Activated CD4-positive, alpha-beta T cell treated with anti-CD3 and anti-CD28 coated beads, Interleukin-2, Interleukin-6, amounts not matched to agents 100 ng/mL and 50 ng/mL, durations not matched to agents 16 hours and 8 hours (primary cell): ENCODE data around the gene MLF2.

Experiments
- DNase-seq: peaks from one replicate; pipeline ENCODE4 v3.0.0-alpha.2; 2020

Gene MLF2, protein sequence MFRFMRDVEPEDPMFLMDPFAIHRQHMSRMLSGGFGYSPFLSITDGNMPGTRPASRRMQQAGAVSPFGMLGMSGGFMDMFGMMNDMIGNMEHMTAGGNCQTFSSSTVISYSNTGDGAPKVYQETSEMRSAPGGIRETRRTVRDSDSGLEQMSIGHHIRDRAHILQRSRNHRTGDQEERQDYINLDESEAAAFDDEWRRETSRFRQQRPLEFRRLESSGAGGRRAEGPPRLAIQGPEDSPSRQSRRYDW

DNA sequence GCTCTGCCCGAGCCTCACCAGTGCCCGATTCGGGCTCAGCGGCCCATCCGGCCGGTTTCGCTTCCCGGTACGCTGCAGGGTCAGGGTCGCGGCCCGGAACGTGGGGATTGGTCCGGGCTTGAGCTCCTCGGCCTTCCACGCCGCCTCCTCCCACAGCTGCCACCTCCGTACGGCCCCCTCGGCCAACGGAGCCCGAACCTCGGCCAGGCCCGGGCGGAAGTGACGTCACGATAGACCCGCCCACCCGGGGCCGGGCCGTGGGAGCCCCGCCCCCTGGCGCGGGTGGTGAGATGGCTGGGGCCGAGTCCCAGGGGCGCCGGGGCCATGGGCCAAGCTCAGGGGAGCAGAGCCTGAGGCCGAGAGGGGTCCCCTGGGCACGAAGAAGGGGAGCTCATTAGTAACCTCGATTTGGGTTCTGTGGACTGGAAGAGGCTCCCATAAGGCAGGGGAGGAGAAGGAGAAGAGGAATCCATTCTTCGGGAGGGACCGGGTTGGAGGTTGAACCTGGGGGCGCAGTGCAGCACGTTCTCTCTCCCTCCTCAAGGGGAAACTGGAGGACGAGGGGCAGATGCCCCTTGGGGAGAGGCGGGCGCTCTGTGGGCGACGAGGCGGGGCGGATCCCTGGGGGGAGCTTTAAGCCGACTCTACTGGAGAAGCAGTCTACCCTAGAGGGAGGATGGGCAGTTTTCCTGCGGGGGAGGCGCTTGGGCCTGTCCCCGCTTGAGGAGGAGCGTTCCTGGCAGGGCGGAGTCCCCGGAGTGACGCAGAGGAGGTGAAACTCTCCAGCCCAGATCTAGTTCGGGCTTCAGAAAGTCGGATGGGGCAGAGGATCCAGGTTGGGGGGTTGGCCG is at the start of gene MLF2:
Gene MLF2, minus strand, starts transcription at position 221 of the 851 bp plus-strand sequence. CDS start 807 bp downstream, outside the sequence.
- peak; percentile 99 for DNase-seq

DNA sequence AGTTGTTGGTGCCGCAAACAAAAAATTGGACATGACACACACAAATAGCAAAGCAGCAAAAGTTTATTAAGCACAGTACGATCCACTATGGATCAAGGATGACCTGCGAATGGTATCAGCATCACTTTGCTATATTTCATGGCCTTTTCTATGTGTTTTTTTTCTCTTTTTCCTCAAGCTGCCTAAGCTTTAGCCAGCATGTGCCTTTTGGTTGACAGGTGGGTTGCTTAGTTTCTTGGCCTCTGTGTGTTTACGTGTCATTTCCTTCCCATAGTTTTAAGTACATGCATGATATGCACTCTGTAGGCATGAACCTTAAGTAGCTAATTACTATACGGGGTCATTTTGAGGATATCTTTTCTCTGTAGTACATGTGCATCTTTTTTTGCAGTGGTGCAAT is 46.2 kb upstream of the MLF2 start:
- DNase-seq = no peak

DNA sequence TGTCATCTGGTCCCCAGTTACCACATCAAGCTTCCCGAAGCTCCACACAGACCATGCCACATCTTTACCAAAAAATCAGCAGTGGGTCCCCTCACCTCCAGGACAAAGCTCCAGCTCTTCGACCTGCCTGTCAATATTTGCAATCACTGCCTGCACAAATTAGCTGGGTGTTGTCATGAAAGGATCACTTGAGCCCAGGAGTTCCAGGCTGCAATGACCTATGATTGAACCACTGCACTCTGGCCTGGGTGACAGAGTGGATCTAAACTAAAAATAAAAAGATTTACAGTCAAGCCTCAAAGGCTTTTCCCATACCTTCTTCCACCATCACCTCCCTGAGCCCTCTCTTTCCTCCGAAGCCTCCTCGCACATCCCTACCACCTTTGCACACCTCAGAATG is 43.6 kb upstream of the MLF2 start:
- DNase-seq = no peak

DNA sequence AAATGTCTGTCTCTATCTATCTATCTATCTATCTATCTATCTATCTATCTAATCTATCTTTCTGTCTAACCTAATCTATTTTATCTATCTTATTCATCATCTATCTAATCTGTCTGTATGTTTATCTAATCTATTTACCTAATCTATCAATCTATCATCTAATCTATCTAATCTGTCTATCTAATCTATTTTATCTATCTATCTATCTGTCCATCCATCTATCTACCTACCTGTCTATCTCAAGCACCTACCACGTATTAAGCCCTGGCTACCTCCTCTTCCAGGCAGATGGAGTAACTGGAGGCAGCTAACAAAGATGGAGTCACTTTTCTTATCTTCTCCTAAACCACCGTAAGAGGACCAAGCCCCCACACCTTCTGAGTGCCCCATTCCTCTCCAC is 42.1 kb upstream of the MLF2 start:
- DNase-seq = no peak

DNA sequence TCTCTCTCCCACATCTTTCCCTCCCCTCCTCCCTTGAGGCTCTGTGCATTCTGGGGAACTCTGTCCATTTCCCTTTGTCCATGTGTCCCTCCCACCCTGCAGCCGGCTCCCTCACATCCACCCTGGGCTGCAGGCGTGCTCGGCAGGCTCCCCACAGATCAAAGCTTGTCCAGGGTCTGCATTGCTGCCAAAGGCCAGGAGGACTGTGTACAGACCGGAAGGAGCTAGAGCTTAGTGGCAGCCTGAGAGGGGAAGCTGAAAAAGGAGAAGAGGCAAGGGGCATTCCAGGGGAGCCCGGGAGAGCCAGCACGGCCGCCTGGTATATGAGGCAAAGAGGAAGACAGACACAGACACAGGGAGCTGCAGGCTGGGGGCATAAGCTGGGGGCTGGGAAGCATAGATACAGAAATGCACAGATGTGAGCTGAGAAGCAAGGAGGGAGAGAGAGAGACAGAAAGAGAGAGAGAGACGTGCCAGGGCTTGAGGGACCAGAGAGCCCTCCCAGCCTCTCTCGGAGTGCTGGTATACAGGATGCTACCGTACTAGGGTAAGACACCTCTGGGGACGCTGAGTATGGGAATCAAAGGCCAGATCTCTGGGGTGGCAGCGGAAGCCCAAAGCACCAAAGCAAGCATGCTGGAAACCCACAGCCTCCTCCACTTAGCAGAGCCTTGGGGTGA is 39.7 kb upstream of the MLF2 start:
- peak; percentile 62 for DNase-seq

DNA sequence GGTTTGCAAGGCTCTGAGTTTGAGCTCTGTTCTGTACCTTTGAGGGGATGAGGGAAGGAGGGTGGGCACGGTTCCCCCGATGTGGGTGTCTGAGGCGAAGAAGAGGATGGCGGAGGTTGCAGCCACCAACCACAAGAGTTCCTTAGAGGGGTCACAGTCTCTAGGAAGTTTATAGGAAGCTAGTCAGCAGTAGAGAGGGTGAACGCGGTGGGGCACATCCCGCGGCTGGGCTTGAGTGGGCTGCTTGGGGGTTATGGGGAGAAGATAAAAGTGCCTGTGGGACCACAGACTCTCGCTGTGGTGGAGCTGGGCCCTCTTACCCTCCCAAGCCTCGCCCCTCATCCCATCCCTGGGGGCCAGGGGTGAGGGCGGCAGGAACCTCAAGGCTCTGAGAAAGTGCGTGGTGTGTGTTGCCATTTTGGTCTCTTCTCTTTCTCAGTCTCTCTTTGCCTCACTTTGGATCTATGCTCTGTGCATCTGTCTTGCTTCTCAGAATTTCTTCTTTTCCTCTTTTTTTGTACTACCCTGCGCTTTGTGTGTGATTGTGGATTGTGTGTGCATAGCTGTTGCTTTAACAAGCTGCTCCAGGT is 39.1 kb upstream of the MLF2 start:
- DNase-seq = peak; percentile 36

DNA sequence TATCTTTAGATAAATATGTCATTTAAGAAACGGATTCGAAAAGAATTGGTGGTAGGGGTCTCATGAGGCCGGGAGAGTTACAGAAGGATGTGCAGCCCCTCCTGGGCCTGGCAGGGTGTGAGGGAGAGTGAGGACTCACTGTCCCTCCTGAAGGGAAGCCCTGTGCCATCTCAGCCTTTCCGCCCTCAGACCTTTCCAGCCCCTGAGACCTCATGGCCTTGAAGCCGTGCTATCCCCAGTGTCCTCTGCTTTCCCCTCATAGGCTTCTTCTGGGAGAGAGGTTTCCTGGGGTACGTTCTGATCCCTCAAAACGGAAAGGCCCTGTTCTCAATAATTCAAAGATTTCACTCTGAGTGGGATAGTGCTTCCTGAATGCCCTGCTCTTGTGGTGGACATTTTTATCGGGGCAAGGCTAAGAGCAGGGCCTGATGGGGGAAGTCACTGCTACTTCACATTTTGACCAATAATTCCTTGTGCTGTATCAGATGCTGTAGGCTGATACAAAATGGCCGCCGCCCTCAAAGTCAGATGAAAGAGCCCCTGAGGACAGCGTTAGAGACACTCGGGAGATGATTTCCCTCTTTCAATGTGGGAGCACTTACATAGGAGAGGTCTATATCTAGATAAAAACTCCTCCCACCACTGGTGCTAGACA is 37.7 kb upstream of the MLF2 start:
- DNase-seq = peak; percentile 74

DNA sequence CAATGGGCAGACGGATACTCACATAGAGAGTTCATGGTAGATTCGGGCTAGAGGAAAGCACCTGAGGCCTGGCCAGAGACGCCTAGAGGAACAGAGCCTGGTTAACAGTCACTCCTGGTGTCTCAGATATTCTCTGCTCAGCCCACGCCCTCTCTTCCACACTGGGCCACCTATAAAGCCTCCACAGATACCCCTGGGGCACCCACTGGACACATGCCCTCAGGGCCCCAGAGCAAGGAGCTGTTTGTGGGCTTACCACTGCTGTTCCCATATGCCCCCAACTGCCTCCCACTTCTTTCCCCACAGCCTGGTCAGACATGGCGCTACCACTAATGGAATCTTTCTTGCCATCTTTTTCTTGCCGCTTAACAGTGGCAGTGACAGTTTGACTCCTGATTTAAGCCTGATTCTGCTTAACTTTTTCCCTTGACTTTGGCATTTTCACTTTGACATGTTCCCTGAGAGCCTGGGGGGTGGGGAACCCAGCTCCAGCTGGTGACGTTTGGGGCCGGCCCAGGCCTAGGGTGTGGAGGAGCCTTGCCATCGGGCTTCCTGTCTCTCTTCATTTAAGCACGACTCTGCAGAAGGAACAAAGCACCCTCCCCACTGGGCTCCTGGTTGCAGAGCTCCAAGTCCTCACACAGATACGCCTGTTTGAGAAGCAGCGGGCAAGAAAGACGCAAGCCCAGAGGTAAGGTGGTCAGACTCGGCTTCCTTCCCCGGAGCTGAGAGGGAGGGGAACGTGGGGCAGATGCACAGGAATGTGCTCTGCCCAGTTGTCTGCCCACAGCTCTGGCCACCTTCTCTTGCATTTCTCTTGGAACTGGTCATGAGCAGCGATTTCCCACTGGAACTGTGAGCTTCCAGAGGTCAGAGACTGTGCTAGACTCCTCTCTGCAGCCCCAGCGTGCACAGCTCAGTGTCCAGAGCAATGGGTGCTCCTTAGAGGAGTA is 36.3 kb upstream of the MLF2 start, which contains the start of gene CD4:
Gene CD4, plus strand, starts transcription at position 557 of the 953 bp plus-strand sequence. CDS start 10,611 bp downstream, outside the sequence.
- peak; percentile 94 for DNase-seq

DNA sequence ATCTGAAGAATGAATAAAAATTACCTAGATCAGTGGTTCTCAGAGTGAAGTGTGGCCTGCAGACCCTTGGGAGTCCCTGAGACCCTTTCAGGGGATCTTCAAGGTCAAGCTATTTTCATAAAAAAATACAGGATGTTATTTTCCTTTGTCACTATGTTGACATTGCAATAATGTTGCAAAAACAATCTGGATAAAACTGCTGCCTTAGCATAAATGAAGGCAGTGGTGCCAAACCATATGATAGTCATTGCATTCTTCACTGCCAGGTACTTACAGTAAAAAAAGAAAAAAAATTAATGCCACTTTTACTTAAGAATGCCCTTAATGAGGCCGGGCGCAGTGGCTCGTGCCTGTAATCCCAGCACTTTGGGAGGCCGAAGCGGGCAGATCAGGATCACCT is 34.4 kb upstream of the MLF2 start:
- no peak for DNase-seq

DNA sequence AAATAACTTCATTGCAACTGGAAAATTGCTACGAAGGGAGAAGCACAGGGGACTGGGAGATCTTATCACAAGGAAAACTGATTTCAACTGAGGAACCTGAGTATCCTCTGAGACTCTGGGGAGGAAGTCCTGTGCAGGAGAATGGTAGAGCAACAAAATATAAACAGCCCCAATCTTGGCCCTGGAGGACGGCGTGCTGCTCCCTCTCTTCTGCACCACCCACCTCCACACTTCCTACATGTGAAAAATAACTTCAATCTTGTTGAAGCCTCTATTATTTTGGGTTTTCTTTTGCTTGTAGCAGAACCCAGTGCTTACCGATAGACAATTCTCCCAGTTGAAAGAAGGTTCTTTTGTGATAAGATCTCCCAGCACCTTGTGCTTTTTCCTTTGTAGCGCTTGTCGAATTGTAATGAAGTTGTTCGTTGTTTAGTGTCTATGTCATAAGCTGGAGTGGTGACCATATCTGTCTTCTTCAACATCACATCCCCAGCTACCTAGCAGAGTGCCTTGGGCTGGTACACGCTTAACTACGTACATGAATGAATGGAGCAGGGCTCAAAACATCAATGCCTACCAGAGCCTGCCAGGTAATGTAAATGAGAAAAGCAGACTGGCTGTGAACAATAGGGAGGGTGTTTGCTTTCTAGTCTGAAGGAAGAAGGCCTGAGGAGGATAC is 33.6 kb upstream of the MLF2 start:
- DNase-seq = no peak

DNA sequence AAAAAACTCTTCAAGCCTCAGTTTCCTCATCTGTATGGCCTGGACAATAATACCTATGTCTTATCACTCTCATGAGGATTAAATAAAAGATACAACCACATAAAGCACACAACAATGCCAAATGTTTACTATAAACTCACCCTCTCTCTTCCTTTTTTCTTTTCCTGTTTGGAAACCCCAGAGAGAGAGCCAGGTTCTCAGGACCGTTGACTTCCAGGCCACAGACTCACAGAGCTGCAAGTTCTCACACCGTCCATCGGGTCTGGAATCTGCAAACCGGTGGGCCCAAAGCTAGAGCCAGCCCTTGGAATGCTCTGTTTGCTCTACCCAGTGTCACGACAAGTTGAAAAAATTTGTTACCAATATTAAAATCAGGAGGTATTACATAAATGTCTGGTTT is 31.8 kb upstream of the MLF2 start:
- DNase-seq = no peak

DNA sequence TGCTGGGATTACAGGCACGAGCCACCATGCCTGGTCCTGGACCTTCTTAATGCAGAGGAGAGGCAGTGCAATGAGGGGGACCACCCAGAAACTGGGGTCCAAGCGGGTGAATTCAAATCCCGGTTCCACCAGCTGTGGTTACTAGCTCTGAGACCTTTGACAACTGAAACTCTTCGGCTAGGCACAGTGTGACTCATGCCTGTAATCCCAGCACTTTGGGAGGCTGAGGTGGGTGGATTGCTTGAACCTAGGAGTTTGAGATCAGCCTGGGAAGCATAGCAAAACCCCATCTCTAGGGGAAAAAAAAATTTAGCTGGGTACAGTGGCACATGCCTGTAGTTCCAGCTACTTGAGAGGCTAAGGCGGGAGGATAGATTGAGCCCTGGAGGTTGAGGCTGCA is 31.4 kb upstream of the MLF2 start:
- no peak for DNase-seq

DNA sequence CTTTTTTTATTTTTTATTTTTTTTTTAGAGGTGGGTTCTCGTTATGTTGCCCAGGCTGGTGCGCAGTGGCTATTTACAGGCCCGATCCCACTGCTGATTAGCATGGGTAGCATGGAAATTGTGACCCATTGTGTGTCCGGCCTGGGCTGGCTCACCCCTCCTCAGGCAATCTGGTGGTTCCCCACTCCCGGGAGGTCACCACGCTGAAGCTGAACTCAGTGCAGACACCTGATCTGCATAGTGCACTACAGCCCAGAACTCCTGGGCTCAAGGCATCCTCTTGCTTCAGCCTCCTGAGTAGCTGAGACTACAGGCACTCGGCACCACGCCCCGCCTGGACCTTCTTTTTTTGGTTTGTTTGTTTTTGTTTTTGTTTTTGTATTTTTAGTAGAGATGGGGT is 30.9 kb upstream of the MLF2 start:
- DNase-seq = no peak

DNA sequence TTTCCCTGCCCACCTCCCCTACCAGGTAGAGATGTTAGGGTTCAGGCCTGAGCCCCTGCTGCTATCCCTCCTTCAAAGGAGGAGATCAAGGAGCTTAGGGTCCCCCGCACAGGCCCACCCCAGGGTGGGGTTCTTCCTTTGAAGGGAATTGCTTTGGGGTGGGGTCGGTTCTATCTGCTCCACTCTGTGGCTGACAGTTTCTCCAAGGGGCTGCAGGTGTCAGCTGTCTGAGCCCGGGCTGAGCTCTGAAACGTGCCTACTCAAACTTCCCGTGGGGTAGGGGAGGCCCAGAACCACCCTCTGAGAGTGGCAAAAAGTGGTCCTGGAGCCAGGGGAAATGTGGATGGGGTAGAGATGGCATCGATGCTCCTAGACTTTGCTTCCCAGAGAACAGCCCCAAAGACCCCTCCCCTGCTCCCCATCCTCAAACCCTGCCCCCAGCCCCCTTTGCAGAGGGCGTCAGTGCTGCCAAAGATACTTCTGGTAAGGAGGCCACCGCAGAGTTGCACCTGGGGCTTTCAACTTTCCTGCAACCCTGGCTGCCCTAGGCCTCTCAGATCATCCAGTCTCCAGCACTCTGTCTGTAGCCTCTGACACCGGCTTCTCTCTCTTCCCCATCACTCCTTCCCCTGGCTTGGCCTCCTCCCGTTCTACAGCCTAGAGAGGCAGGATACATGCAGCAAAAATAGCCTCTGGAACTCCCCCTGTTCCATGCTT is 30.1 kb upstream of the MLF2 start:
- DNase-seq = no peak

DNA sequence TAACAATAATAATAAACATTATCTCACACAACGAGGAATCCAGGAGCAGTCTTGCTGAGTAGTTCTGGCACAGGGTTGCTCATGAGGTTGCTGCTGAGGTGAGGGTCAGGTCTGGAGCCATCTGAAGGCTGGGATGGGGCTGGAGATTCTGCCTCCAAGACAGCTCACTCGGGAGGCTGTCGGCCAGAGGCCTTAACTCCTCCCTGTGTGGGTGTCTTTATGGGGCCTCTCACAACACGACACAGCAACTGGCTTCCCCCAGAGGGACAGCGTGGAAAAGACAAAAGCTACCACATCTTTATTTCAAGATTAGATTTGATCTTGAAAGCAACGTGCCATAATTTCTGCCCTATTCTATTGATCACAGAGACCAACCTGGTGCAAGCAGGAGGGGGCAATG is 29.2 kb upstream of the MLF2 start:
- DNase-seq = no peak

DNA sequence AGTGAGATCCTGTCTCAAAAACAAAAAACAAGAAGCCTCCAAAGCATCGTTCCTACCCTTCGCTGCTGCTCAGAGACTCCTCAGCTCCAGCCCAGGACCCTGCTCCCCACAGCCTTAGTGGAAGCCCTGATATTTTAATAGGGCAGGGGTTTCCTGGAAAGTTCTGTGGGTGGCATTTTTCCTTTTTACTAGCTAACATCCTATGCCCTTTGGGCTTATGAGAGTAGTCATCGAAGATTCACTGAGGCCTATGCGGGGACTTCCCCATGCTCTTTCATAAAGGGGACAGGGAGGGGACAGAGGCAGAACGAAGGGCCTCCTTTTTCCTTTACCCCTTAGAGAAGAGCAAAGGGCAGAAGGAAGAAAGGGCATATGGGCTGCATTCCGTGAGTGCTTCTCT is 27.6 kb upstream of the MLF2 start:
- DNase-seq = peak; percentile 60

DNA sequence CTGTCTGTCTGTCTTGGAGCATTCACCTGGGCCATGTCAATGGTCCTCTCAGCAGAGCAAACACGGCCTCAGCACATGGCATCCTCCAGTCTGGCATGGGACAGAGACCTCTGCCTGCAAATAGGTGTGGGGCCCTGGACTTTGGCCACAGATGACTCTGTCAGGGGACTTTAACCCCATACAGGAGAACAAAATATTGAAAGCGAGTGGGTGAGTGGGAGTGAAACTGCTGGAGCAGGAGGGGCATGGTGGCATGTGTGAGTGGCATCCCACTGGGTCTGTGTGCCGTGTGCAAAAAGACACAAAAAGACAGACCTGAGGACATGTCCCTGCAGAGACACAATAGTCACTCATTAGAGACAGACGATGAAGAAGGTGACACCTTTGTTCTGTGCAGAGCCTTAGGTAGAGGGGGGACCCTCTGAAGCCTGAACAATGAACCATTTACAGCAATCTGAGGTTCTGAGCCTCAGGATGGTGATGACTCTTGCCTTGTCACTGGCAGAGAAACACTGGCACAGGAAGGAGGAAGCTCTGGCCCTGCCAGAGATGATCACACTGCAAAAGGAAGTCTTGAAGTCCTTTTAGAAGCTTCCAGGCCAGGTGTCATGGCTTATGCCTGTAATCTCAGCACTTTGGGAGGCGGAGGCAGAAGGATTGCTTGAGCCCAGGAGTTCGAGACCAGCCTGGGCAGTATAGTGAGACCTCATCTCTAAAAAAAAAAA is 26.9 kb upstream of the MLF2 start:
- DNase-seq = peak; percentile 43

DNA sequence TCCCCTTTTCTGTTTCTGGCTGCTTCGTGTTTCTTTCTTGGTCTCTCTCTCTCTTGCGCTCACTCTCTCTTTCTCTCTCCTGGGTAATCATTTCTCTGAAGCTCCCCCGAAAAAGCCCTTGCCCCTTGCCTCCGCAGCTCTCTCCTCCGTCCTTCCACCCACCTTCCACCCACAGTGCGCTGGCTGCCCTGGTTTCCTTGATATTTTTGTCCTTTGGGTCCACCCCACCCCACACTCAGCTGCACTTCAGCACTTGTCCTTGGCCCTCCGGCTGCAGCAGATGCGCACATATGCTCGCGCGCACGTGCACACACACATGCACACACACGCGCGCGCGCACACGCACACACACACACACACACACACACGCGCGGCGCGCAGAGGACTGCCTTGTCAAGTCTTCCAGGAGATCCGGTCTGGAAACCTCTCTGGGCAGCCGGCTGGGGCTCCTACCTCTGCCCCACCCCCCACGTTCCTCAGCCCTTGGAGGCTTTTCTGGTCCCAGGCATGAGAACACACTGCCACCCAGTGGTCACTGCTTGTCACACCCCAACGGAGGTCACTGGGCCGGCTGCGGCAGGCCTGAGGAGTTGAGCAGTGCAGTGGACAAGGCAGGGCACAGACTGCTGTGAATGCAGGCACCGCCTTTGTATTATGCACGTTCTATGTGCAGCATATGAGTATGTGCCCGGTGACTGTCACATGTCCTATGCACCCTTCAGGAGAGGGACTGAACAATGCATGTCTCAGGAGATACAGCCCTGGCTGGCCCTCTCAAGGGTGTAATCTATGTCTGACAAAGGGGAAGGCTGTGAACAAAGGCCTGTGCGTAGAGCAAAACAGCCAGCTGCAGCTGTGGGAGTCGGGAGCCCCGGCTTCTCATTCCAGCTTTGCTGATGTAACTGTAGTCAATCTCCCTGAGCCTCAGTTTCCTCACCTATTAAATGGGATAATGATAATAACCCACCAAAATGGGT is 25.9 kb upstream of the MLF2 start:
- DNase-seq = peak; percentile 94
